Glomerular endothelial cell (primary cell): ENCODE data around the gene INPP1. TPM values are rescaled to one million over a fixed set of nuclear protein-coding genes. Genes with fewer than 3 reads are reported as not detected.
"Not testable (repeated sequence)": the region's sequence is repeated elsewhere in the genome, so short reads cannot be mapped to it uniquely, and the experiment has no call there.

Experiments
- DNase-seq: peaks from one replicate; pipeline ENCODE4 v3.0.0-alpha.2; 2011; ENCODE audit warnings: low read depth, low spot score; ENCODE audit errors: extremely low read depth
- total RNA-seq: library from RNA; depleted of rRNA; stranded (reverse); fragments of >200 nt; gene quantifications from 2 replicates; pipeline ENCODE4 v1.2.3, GENCODE V29; 2015

The INPP1 gene
- 15.5 and 19.1 TPM in 2 replicates for total RNA-seq

- DNase-seq: no peak
These were observed at the start of gene INPP1 for GRCh38 chr2:190343536-190344275. Gene INPP1 (plus strand): TSS chr2:190343589. CDS start chr2:190360103, 16,514 bp downstream.

- DNase-seq: not testable (repeated sequence)
These were observed 45.5 kb upstream of the INPP1 start for GRCh38 chr2:190297880-190298279.

- DNase-seq: no peak
These were observed 42.4 kb upstream of the INPP1 start for GRCh38 chr2:190301032-190301431.

- DNase-seq: no peak
These were observed 41.3 kb upstream of the INPP1 start for GRCh38 chr2:190302052-190302451.

- DNase-seq: no peak
These were observed 39.7 kb upstream of the INPP1 start for GRCh38 chr2:190303647-190304046.

- no peak for DNase-seq
These were observed 39.0 kb upstream of the INPP1 start for GRCh38 chr2:190304404-190304803.

GRCh38 chr2:190308031-190308430 lies 35.4 kb upstream of the INPP1 start:
- no peak for DNase-seq

GRCh38 chr2:190311893-190312634 lies 31.3 kb upstream of the INPP1 start:
- no peak for DNase-seq

GRCh38 chr2:190312635-190313025 lies 30.8 kb upstream of the INPP1 start:
- DNase-seq: not testable (repeated sequence)

- no peak for DNase-seq
These were observed 29.5 kb upstream of the INPP1 start for GRCh38 chr2:190313880-190314279.

GRCh38 chr2:190315273-190315672 lies 28.1 kb upstream of the INPP1 start:
- DNase-seq: no peak

- DNase-seq: no peak
These were observed 24.9 kb upstream of the INPP1 start for GRCh38 chr2:190318514-190318913.

- DNase-seq: no peak
These were observed 24.3 kb upstream of the INPP1 start for GRCh38 chr2:190318931-190319554.

- peak; percentile 73 for DNase-seq
These were observed 23.6 kb upstream of the INPP1 start, which contains the start of gene HIBCH for GRCh38 chr2:190319555-190320498. Gene HIBCH (minus strand): TSS chr2:190319826. CDS start chr2:190319750, 76 bp downstream.

GRCh38 chr2:190320696-190321095 lies 22.7 kb upstream of the INPP1 start:
- DNase-seq: no peak

GRCh38 chr2:190323406-190323805 lies 20.0 kb upstream of the INPP1 start:
- no peak for DNase-seq

- no peak for DNase-seq
These were observed 17.8 kb upstream of the INPP1 start for GRCh38 chr2:190325588-190325987.

- DNase-seq: no peak
These were observed 15.4 kb upstream of the INPP1 start for GRCh38 chr2:190327867-190328572.

GRCh38 chr2:190328573-190329147 lies 14.7 kb upstream of the INPP1 start:
- DNase-seq: no peak
